Hematopoietic multipotent progenitor cell treated with erythropoietin and hydrocortisone succinate and interleukin-3 and kit ligand, for 15 days (in vitro differentiated cells): ENCODE measurements around the gene DHRS13.
A peak's percentile ranks its signal among the peaks of the same experiment; 100 is the strongest.

Source experiments
- DNase-seq: peaks from one replicate; pipeline ENCODE4 v3.0.0-alpha.2; 2015; ENCODE audit warnings: low spot score

DHRS13 gene

DNA sequence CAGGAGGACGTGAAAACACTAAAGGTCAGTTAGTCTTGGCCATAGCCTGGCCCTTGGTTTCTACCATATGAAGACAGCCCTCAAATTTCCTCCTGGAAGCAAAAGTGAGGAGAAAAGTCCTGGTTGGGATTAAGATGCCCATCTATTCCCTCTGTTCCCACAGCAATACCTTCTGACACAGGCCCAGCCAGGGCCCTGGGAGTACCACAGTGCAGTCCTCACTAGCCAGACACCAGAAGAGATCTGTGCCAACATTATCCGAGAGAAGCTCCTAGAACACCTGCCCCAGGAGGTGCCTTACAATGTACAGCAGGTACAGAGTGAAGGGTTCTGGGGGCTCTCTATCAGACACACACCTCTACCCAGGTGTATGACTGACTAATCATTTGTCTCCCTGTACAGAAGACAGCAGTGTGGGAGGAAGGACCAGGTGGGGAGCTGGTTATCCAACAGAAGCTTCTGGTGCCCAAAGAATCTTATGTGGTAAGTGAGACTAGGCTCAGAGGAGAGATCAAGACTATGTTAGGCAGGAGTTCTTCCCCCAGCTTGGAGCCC lies 44.0 kb downstream of the DHRS13 start:
- peak; percentile 75 for DNase-seq

DNA sequence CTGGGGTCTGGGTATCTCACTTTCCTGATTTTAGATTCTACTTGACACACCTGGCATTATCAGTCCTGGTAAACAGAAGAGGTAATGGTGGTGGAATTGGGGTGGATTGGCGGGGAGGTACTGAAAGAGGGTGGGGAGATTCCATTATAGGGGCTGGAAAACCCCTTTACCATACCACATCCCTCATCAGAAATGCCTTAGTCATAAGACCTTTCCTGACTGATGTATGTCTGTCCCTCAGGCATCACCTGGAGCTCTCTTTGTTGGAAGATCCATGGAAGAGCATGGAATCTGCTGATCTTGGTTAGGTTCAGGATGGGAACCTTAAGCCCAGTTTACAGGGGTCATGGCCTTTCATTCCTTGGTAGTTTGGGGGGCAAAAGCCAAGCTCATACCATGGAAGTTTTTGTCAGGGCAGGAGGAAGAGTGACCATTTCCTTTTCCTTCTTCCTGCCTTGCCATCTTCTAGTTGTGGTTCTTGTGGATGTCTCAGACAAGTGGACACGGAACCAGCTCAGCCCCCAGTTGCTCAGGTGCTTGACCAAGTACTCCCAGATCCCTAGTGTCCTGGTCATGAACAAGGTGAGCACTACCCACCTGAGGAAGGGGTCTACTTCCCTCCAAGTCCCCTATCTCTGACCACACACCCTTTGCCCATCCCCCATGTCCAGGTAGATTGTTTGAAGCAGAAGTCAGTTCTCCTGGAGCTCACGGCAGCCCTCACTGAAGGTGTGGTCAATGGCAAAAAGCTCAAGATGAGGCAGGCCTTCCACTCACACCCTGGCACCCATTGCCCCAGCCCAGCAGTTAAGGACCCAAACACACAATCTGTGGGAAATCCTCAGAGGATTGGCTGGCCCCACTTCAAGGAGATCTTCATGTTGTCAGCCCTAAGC lies 44.7 kb downstream of the DHRS13 start:
- peak; percentile 72 for DNase-seq

DNA sequence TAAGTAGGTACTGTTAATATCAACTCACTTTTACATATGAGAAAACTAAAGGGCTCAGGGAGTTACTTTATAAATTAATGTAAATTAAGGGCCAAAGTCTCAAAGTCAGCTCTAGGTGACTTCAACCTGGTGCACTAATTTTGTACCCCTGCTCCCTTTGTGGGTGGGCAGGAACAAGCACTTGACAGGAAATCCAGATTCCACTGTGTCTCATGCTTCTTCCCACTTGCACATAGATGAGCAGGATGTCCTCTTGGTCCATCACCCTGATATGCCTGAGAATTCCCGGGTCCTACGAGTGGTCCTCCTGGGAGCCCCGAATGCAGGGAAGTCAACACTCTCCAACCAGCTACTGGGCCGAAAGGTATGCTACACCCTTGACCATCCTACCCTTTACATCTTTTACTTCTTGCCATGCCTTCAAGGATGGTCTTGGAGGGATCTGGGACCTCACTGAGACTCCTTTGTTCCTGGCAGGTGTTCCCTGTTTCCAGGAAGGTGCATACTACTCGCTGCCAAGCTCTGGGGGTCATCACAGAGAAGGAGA lies 46.8 kb downstream of the DHRS13 start:
- peak; percentile 60 for DNase-seq

DNA sequence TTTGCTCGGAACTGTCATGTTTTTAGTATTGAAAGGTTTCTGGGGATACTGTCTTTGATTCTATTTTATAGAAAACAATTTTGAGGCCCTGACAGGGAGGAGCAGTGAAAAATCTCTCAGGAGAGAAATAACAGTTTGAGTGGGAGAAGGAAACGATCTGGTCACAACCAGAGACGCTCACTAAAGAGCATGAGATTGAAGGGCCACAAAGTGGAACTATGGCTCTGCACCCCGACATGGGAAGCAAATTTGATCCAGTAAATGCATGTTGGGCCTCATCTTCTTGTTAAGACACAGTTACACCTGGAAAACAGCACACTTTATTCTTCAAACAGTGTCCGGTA lies 47.6 kb downstream of the DHRS13 start:
- peak; percentile 55 for DNase-seq

DNA sequence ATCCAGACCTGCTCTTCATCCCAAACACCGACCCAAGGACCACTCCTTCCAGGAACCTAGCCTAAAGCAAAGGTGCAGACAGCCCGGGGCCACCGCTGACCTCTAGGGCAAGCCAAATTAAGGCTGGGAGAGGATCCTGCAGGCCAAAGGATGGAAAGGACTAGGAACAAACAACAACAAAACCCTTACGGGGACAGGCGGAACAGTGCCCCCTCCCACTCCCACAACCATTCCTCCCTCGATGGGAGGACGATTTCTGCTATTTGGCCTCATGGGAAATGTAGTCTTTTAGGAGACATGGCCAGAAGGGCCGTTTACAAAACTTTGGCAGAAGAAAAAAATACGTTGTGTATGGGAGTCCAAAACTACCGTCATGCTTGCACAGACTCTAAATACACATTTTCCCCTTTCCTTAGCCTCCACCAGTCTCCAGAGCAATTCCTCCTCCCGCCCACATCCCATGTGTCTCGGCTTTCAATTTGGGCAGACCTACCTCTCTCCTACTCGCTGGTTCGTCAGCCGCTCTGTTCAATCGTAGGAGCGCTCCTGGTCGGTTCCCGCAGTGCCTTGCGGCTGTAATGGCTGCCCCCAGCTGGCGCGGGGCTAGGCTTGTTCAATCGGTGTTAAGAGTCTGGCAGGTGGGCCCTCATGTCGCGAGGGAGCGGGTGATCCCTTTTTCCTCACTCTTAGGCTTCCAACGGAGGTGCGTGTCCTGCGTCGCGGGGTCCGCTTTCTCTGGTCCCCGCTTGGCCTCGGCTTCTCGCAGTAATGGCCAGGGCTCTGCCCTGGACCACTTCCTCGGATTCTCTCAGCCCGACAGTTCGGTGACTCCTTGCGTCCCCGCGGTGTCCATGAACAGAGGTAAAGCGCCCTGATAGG lies 48.2 kb downstream of the DHRS13 start, which contains the start of gene ERAL1:
TSS of gene ERAL1 (plus strand) at position 560 of the 879 bp plus-strand sequence. CDS start at position 579, 19 bp downstream.
- peak; percentile 71 for DNase-seq

DNA sequence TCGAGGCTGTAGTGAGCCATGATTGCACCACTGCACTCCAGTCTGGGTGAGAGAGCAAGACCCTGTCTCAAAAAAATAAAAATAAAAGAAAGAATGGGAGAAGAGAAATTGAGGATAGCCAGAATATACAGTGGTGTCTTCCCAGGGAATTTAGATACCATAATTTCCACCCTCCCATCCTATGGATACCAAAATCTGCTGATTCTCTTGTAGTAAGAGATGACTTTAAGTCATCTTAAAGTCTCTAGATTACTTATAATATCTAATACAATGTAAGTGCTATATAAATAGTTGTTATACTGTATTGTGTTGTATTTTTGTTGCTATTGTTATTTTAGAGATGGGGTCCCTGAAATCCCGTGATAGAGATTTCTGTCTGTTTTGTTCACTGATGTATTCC lies 49.6 kb downstream of the DHRS13 start:
- no peak for DNase-seq

DNA sequence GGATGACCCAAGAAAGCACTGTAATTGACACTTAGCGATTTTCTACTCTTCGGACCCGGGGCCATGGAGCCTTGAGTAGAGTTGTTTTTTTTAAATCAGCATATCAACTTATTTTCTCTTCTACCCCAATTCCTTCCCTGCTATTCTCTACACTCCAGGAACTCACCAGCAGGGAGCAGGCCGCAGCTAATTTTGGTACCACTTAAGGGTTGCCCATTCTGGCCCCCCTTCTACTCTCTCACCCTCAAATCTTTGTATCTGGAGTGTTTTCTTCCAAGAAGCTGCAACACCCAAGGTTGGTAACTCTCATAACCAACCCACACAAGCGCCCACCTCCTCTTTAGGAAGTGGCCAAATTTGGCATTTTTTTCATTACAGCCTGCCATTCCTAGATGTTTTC lies 53.6 kb downstream of the DHRS13 start:
- DNase-seq, result peak; percentile 64

DNA sequence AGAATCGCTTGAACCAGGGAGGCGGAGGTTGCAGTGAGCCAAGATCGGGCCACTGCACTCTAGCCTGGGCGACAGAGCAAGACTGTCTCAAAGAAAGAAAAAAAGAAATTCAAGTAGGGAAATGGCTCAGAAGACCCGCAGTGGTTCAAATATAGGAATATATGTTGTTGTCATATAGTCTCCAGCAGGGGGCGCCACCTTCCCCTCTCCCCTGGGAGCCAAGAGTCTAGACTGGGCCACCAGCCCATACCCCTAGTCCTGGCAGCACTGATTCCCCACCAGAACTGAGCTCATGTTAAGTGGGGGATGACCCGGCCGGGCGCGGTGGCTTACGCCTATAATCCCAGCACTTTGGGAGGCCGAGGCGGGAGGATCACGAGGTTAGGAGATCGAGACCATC lies 54.2 kb downstream of the DHRS13 start:
- DNase-seq, result peak; percentile 76
